Adrenal gland (tissue), 5 donors: ENCODE results near the gene FBXL20.

Experiments
- CTCF ChIP-seq, 6 experiments: fragments of 450-650 bp in 4 of 6; fragments of 200-600 bp in 2 of 6; sonication (generic) in 1 of 6; IDR thresholded peaks; 1 replicate in 5 of 6; 2 replicates in 1 of 6; pipeline versions ENCODE4 v1.5.1 to v1.8.0; 2016 to 2021; ENCODE audit warnings: antibody characterized with exemption in 6 of 6, mild to moderate bottlenecking in 2 of 6, moderate library complexity in 1 of 6
- POLR2A ChIP-seq, 2 donors: fragments of 450-650 bp; IDR thresholded peaks; one replicate each; pipeline ENCODE4 v1.6.1; 2017; ENCODE audit warnings: antibody characterized with exemption in 2 of 2, mild to moderate bottlenecking in 2 of 2, moderate library complexity in 1 of 2
- donor health status: DM: no; HTN: no; CAD: no.

- no peak for TF ChIP-seq CTCF (IDR thresholded peaks at IDR 0.05)
- TF ChIP-seq POLR2A (IDR thresholded peaks at IDR 0.05), result no peak
These were observed 191.9 kb downstream of the FBXL20 start for GRCh38 chr17:39209317-39210092.
